K562 (cell line): ENCODE results near the gene ELMO1. TPM values are rescaled to one million over a fixed set of nuclear protein-coding genes. Genes with fewer than 3 reads are reported as not detected.

ENCODE experiments used
- ATAC-seq: fragments of 200-7000 bp; cut with Tn5 transposase; 3 replicates; pipeline ENCODE4 v1.9.1; 2020; ENCODE audit warnings: moderate library complexity
- BruUV-seq: library from RNA; stranded (reverse); fragments of 400-500 nt; replicated peaks from 2 replicates; lab custom pipeline; 2021; lab: Mats Ljungman, UMichigan
- CTCF ChIA-PET: fragments of 300-600 bp; formaldehyde crosslinking; extraction: SDS; loops from one replicate; lab custom pipeline; 2021; ENCODE audit warnings: low intra/inter-chr PET ratio; lab: Yijun Ruan, JAX
- POLR2A ChIA-PET: fragments of 300-600, 350-650 bp; sonication (Branson Sonifier 250); formaldehyde crosslinking; extraction: SDS; loops from one replicate; lab custom pipeline; 2021; ENCODE audit warnings: antibody characterized with exemption, inconsistent platforms; lab: Yijun Ruan, JAX
- DNase-seq, 4 experiments: peaks; one replicate each; pipeline versions ENCODE4 v3.0.0 to v3.0.0-alpha.2; 2011 to 2018; ENCODE audit warnings: low spot score in 3 of 4, mixed read lengths in 3 of 4; ENCODE audit errors: extremely low read depth in 1 of 4
- FAIRE-seq: peaks from 2 replicates; lab custom pipeline; 2011; peaks lifted over from hg19 to GRCh38; lab: Jason Lieb, UNC
- H2AFZ ChIP-seq: 2 replicates; pipeline ENCODE4 v1.6.0; 2011; ENCODE audit warnings: low read depth, low read length, control low read depth, inconsistent platforms
- H3K27ac ChIP-seq: fragments of 200-600 bp; 3 replicates; pipeline ENCODE4 v1.8.0; 2011; ENCODE audit warnings: low read depth, mild to moderate bottlenecking, control low read depth, inconsistent platforms, low read length, moderate library complexity, mixed read lengths; ENCODE audit errors: extremely low read depth
- H3K27me3 ChIP-seq, 2 experiments: fragments of 300-600 bp in 1 of 2; 2 replicates in 1 of 2; 3 replicates in 1 of 2; pipeline versions ENCODE4 v1.6.0 to v1.8.0; 2011; ENCODE audit warnings: inconsistent platforms in 2 of 2, low read length in 2 of 2, mild to moderate bottlenecking in 1 of 2, mixed read lengths in 1 of 2, moderate library complexity in 1 of 2; ENCODE audit not compliant: control insufficient read depth in 2 of 2, insufficient read depth in 2 of 2
- H3K36me3 ChIP-seq: fragments of 300-600 bp; 3 replicates; pipeline ENCODE4 v1.8.0; 2011; ENCODE audit warnings: mild to moderate bottlenecking, low read length, inconsistent platforms; ENCODE audit not compliant: control insufficient read depth, insufficient read depth
- H3K4me1 ChIP-seq, 2 experiments: fragments of 200-600 bp in 1 of 2; replicated peaks in 1 of 2; 2 replicates in 1 of 2; 3 replicates in 1 of 2; pipeline versions ENCODE4 v1.5.1 to v1.8.0; 2011; ENCODE audit warnings: inconsistent platforms in 2 of 2, low read length in 2 of 2, mild to moderate bottlenecking in 1 of 2, mixed read lengths in 1 of 2, moderate library complexity in 1 of 2; ENCODE audit not compliant: control insufficient read depth in 2 of 2, insufficient read depth in 2 of 2
- H3K4me2 ChIP-seq: 2 replicates; pipeline ENCODE4 v1.6.1; 2011; ENCODE audit warnings: low read length, control low read depth, inconsistent platforms, mixed read lengths; ENCODE audit not compliant: insufficient read depth
- H3K4me3 ChIP-seq: fragments of 200-600 bp; sonication (generic), shearing (Covaris generic); 2 replicates; pipeline ENCODE4 v1.5.1; 2016; ENCODE audit warnings: control low read depth, inconsistent platforms
- H3K79me2 ChIP-seq: fragments of 200-600 bp; 3 replicates; pipeline ENCODE4 v1.8.0; 2011; ENCODE audit warnings: low read length, inconsistent platforms; ENCODE audit not compliant: control insufficient read depth, insufficient read depth
- H3K9ac ChIP-seq, 2 experiments: 2 replicates each; pipeline versions ENCODE4 v1.6.0 to v1.6.1; 2011; ENCODE audit warnings: low read depth in 2 of 2, low read length in 2 of 2, control low read depth in 1 of 2, inconsistent platforms in 1 of 2, mild to moderate bottlenecking in 1 of 2, mixed read lengths in 1 of 2; ENCODE audit not compliant: insufficient read depth in 1 of 2
- H3K9me1 ChIP-seq: one replicate; pipeline ENCODE4 v1.6.0; 2011; ENCODE audit warnings: inconsistent platforms, mild to moderate bottlenecking, low read length, moderate library complexity; ENCODE audit not compliant: control insufficient read depth, insufficient read depth
- H3K9me3 ChIP-seq: replicated peaks from 2 replicates; pipeline ENCODE4 v1.5.1; 2011; ENCODE audit warnings: low read depth, low read length, inconsistent platforms; ENCODE audit not compliant: control insufficient read depth, insufficient read depth
- H4K20me1 ChIP-seq: replicated peaks from 2 replicates; pipeline ENCODE4 v1.6.1; 2011; ENCODE audit warnings: low read length, inconsistent platforms, mixed read lengths; ENCODE audit not compliant: control insufficient read depth, insufficient read depth
- E2F8 ChIP-seq: fragments of 450-650 bp; IDR thresholded peaks from 2 replicates; pipeline ENCODE4 v1.7.1; 2018; ENCODE audit warnings: mild to moderate bottlenecking, low read depth; ENCODE audit not compliant: partially characterized antibody
- FOXP4 ChIP-seq: sonication (generic); formaldehyde crosslinking; IDR thresholded peaks from 2 replicates; pipeline ENCODE4 v1.8.0; 2022; ENCODE audit warnings: mild to moderate bottlenecking, missing genetic modification reagents, borderline replicate concordance
- NELFE ChIP-seq: IDR thresholded peaks from 2 replicates; pipeline ENCODE4 v1.6.1; 2011; ENCODE audit warnings: mild to moderate bottlenecking; ENCODE audit not compliant: insufficient read depth, insufficient read length
- POLR3A ChIP-seq: IDR thresholded peaks from 2 replicates; pipeline ENCODE4 v1.6.1; 2011; ENCODE audit warnings: borderline replicate concordance, mild to moderate bottlenecking, moderate library complexity; ENCODE audit not compliant: insufficient read length, insufficient read depth; ENCODE audit errors: extremely low read depth
- PURB ChIP-seq: sonication (generic); formaldehyde crosslinking; IDR thresholded peaks from 2 replicates; pipeline ENCODE4 v1.9.0; 2021; ENCODE audit warnings: low read depth, mild to moderate bottlenecking, missing genetic modification reagents
- SNAPC5 ChIP-seq: fragments of 250-450 bp; sonication (Bioruptor Pico); IDR thresholded peaks from 2 replicates; pipeline ENCODE4 v1.8.0; 2021; ENCODE audit warnings: moderate library complexity, mild to moderate bottlenecking, inconsistent platforms
- SOX6 ChIP-seq: fragments of 450-650 bp; IDR thresholded peaks from 2 replicates; pipeline ENCODE4 v1.6.1; 2014; ENCODE audit warnings: mild to moderate bottlenecking
- SP2 ChIP-seq: IDR thresholded peaks from 2 replicates; pipeline ENCODE4 v1.6.1; 2011; ENCODE audit warnings: mild to moderate bottlenecking, low read depth, low read length, moderate library complexity; ENCODE audit not compliant: poor library complexity, severe bottlenecking; ENCODE audit errors: extremely low read depth
- TAF7 ChIP-seq: fragments of 450-650 bp; IDR thresholded peaks from 2 replicates; pipeline ENCODE4 v1.6.1; 2016; ENCODE audit warnings: missing genetic modification characterization, missing compliant biosample characterization
- TBL1XR1 ChIP-seq, 2 experiments: IDR thresholded peaks; 2 replicates each; pipeline ENCODE4 v1.6.1; 2012; ENCODE audit warnings: improper control_type of control experiment in 2 of 2, low read length in 2 of 2, mild to moderate bottlenecking in 1 of 2
- ZNF239 ChIP-seq: fragments of 250-450 bp; sonication (Bioruptor Pico); IDR thresholded peaks from 2 replicates; pipeline ENCODE4 v1.4.0; 2020; ENCODE audit warnings: mild to moderate bottlenecking
- WGBS: fragments of 100-300 bp; shearing (Covaris generic); methylation state at CpG from one replicate; pipeline ENCODE4 v1.1.6; 2016; ENCODE audit warnings: low coverage, mixed read lengths; ENCODE audit not compliant: insufficient coverage; ENCODE audit errors: missing lambda C conversion rate; 5-methylcytosine and 5-hydroxymethylcytosine counted together
- in situ Hi-C: fragments of 300-500 bp; cut with MboI; formaldehyde crosslinking; loops from 4 replicates; pipeline ENCODE4 v1.15.0; 2018; ENCODE audit warnings: inconsistent platforms, mixed read lengths
- intact Hi-C: fragments of 100-400 bp; cut with micrococcal nuclease; formaldehyde crosslinking; loops from 2 replicates; pipeline ENCODE4 v1.14.2; 2022
- polyA plus RNA-seq, 8 experiments: library from polyadenylated mRNA; depleted of rRNA in 4 of 8; stranded (reverse) in 5 of 8; unstranded in 3 of 8; fragments of >200 nt; fragmentation: Nextera tagmentation in 2 of 8; fragmentation: Illumina TruSeq in 1 of 8; extraction: Ambion mirVana in 2 of 8; extraction: Trizol in 1 of 8; gene quantifications; 2 replicates each; pipeline versions ENCODE4 v1.2.1 to v1.2.3, GENCODE V29; 2011 to 2014; ENCODE audit warnings: inconsistent platforms in 1 of 8, missing spikeins in 1 of 8
- total RNA-seq, 7 experiments: library from RNA; depleted of rRNA in 6 of 7; stranded (reverse); fragments of >200 nt in 6 of 7; fragmentation: Illumina TruSeq in 2 of 7; extraction: Trizol in 2 of 7; gene quantifications; 2 replicates each; pipeline versions ENCODE4 v1.2.1 to v1.2.3, GENCODE V29; 2011 to 2021; ENCODE audit warnings: low replicate concordance in 1 of 7

ELMO1 gene
- total and polyA plus RNA-seq, 9 of the 15 experiments (the other 6 are each of a cell fraction or from before 2014, with no cell fraction given), result 0.36 to 7.2 (median 3.6) TPM

GRCh38 chr7:37471619-37472018 lies 23.0 kb upstream of the ELMO1 start:
- no peaks in the 10 kb centered on the region for H4K20me1 ChIP-seq
- ChIA-PET POLR2A (no interaction called here), CTCF (no interaction called here)
- no peak for TF ChIP-seq POLR3A
- TF ChIP-seq E2F8, result no peak
- TF ChIP-seq SP2, result no peak
- no peak for TF ChIP-seq SNAPC5
- no peak for TF ChIP-seq PURB
- no peak for TF ChIP-seq TAF7
- TF ChIP-seq NELFE, result no peak
- TF ChIP-seq TBL1XR1 (IDR thresholded peaks at IDR 0.05; ENCODE audit: low read length in 2 of 2), result no peak
- TF ChIP-seq FOXP4 (CRISPR knock-in tag), result no peak
- no peak for TF ChIP-seq SOX6
- no peak for TF ChIP-seq ZNF239 (CRISPR knock-in tag)
- FAIRE-seq, result no peak
- in situ Hi-C loops (no loop called here), intact Hi-C loops (no loop called here)
- no peak overlapping the region for H2AFZ ChIP-seq
- BruUV-seq, result no TSS peak
- H3K9me1 ChIP-seq, result no peaks in the 10 kb centered on the region
- no peak for ATAC-seq
- no peak overlapping the region for H3K9ac ChIP-seq
- H3K4me3 ChIP-seq, result no peak overlapping the region
- WGBS, result 3% methylated on average over 7 of the region's 7 CpGs
- no peak for DNase-seq
- H3K27ac ChIP-seq, result no peak overlapping the region
- H3K79me2 ChIP-seq, result no peaks in the 10 kb centered on the region
- no peaks in the 10 kb centered on the region; the same call in 1 of the 2 replicates for H3K9me3 ChIP-seq
- no peaks in the 10 kb centered on the region for H3K27me3 ChIP-seq
- no peaks in the 10 kb centered on the region for H3K4me1 ChIP-seq
- no peaks in the 10 kb centered on the region for H3K36me3 ChIP-seq
- H3K4me2 ChIP-seq, result no peak overlapping the region
